H9 (cell line): ENCODE measurements around the gene MYOD1. TPM values are rescaled to one million over a fixed set of nuclear protein-coding genes. Genes with fewer than 3 reads are reported as not detected.

Source experiments
- DNase-seq: peaks from one replicate; pipeline ENCODE4 v3.0.0-alpha.2; 2017
- H2AFZ ChIP-seq: one replicate; pipeline ENCODE4 v1.6.1; 2013; ENCODE audit warnings: mild to moderate bottlenecking, low read length, control low read depth, moderate library complexity
- H2AK5ac ChIP-seq: 2 replicates; pipeline ENCODE4 v1.6.1; 2013; ENCODE audit warnings: low read length, control low read depth, mixed read lengths; ENCODE audit not compliant: insufficient read length
- H2BK120ac ChIP-seq: one replicate; pipeline ENCODE4 v1.6.1; 2013; ENCODE audit warnings: low read depth, mild to moderate bottlenecking, low read length, control low read depth, inconsistent platforms; ENCODE audit not compliant: poor library complexity, severe bottlenecking
- H2BK12ac ChIP-seq: 2 replicates; pipeline ENCODE4 v1.6.1; 2013; ENCODE audit warnings: low read length, control low read depth, mixed read lengths, low read depth; ENCODE audit not compliant: insufficient read length
- H2BK15ac ChIP-seq: 2 replicates; pipeline ENCODE4 v1.6.1; 2013; ENCODE audit warnings: low read depth, low read length, control low read depth
- H2BK20ac ChIP-seq: one replicate; pipeline ENCODE4 v1.6.1; 2013; ENCODE audit warnings: low read depth, mild to moderate bottlenecking, low read length, control low read depth, inconsistent platforms; ENCODE audit not compliant: poor library complexity, severe bottlenecking
- H2BK5ac ChIP-seq: 2 replicates; pipeline ENCODE4 v1.6.1; 2013; ENCODE audit warnings: low read length, control low read depth, mixed read lengths; ENCODE audit not compliant: insufficient read length
- H3K14ac ChIP-seq: 2 replicates; pipeline ENCODE4 v1.6.1; 2013; ENCODE audit warnings: low read length, control low read depth; ENCODE audit not compliant: insufficient read depth
- H3K18ac ChIP-seq: 2 replicates; pipeline ENCODE4 v1.6.1; 2013; ENCODE audit warnings: low read depth, mild to moderate bottlenecking, mixed read lengths, low read length, control low read depth; ENCODE audit not compliant: insufficient read length
- H3K23ac ChIP-seq: 2 replicates; pipeline ENCODE4 v1.6.1; 2013; ENCODE audit warnings: low read length, control low read depth, mixed read lengths, low read depth; ENCODE audit not compliant: insufficient read length
- H3K23me2 ChIP-seq: 2 replicates; pipeline ENCODE4 v1.6.1; 2013; ENCODE audit warnings: low read depth, mild to moderate bottlenecking, mixed read lengths, low read length, control low read depth; ENCODE audit not compliant: insufficient read length, poor library complexity, severe bottlenecking
- H3K27ac ChIP-seq: 2 replicates; pipeline ENCODE4 v1.5.1; 2013; ENCODE audit warnings: low read length, control low read depth, mixed read lengths, low read depth; ENCODE audit not compliant: insufficient read length
- H3K27me3 ChIP-seq: 2 replicates; pipeline ENCODE4 v1.6.1; 2013; ENCODE audit warnings: low read length, control low read depth, inconsistent platforms; ENCODE audit not compliant: insufficient read depth
- H3K4ac ChIP-seq: 2 replicates; pipeline ENCODE4 v1.6.1; 2013; ENCODE audit warnings: low read depth, mild to moderate bottlenecking, control low read depth, inconsistent platforms, low read length, moderate library complexity
- H3K4me1 ChIP-seq: 2 replicates; pipeline ENCODE4 v1.6.1; 2013; ENCODE audit warnings: low read length, control low read depth, inconsistent platforms; ENCODE audit not compliant: insufficient read depth
- H3K4me2 ChIP-seq: 2 replicates; pipeline ENCODE4 v1.6.1; 2013; ENCODE audit warnings: low read length, control low read depth, mixed read lengths; ENCODE audit not compliant: insufficient read length, insufficient read depth
- H3K56ac ChIP-seq: 2 replicates; pipeline ENCODE4 v1.6.1; 2013; ENCODE audit warnings: low read depth, mild to moderate bottlenecking, mixed read lengths, low read length, control low read depth; ENCODE audit not compliant: insufficient read length
- H3K79me1 ChIP-seq: 2 replicates; pipeline ENCODE4 v1.6.1; 2013; ENCODE audit warnings: low read depth, mild to moderate bottlenecking, moderate library complexity, low read length, control low read depth, inconsistent platforms; ENCODE audit not compliant: insufficient read depth, poor library complexity, severe bottlenecking
- H3K79me2 ChIP-seq: 2 replicates; pipeline ENCODE4 v1.6.1; 2013; ENCODE audit warnings: low read length, control low read depth, inconsistent platforms; ENCODE audit not compliant: insufficient read depth
- H3K9ac ChIP-seq: 2 replicates; pipeline ENCODE4 v1.6.1; 2013; ENCODE audit warnings: low read length, control low read depth, mixed read lengths; ENCODE audit not compliant: insufficient read length; ENCODE audit errors: extremely low read depth
- H3K9me3 ChIP-seq: one replicate; pipeline ENCODE4 v1.6.1; 2013; ENCODE audit warnings: low read depth, low read length, inconsistent platforms; ENCODE audit not compliant: control insufficient read depth
- H3T11ph ChIP-seq: one replicate; pipeline ENCODE4 v1.6.1; 2013; ENCODE audit warnings: mild to moderate bottlenecking, low read length, control low read depth, inconsistent platforms
- H4K20me1 ChIP-seq: one replicate; pipeline ENCODE4 v1.6.1; 2013; ENCODE audit not compliant: control insufficient read depth, insufficient read length, insufficient read depth
- H4K5ac ChIP-seq: 2 replicates; pipeline ENCODE4 v1.6.1; 2013; ENCODE audit warnings: low read depth, mild to moderate bottlenecking, mixed read lengths, low read length, control low read depth; ENCODE audit not compliant: insufficient read length
- H4K8ac ChIP-seq: replicated peaks from 2 replicates; pipeline ENCODE4 v1.6.1; 2013; ENCODE audit warnings: low read length, control low read depth, mixed read lengths, low read depth; ENCODE audit not compliant: insufficient read length
- H4K91ac ChIP-seq: 2 replicates; pipeline ENCODE4 v1.6.1; 2013; ENCODE audit warnings: low read depth, mild to moderate bottlenecking, moderate library complexity, mixed read lengths, low read length, control low read depth; ENCODE audit not compliant: insufficient read length
- H3K27ac Mint-ChIP-seq, 3 experiments: 2 replicates in 2 of 3; 3 replicates in 1 of 3; pipeline ENCODE4 v1.8.0; 2020 to 2021; ENCODE audit warnings: mixed read lengths in 3 of 3, mild to moderate bottlenecking in 1 of 3, moderate library complexity in 1 of 3
- H3K27me3 Mint-ChIP-seq: 2 replicates; pipeline ENCODE4 v1.8.0; 2021; ENCODE audit warnings: low read depth, mild to moderate bottlenecking, moderate library complexity, mixed read lengths
- H3K36me3 Mint-ChIP-seq, 3 experiments: 2 replicates in 2 of 3; 3 replicates in 1 of 3; pipeline ENCODE4 v1.8.0; 2020 to 2021; ENCODE audit warnings: low read depth in 3 of 3, mixed read lengths in 3 of 3; ENCODE audit not compliant: insufficient read depth in 1 of 3
- H3K4me1 Mint-ChIP-seq, 2 experiments: 2 replicates each; pipeline ENCODE4 v1.8.0; 2020; ENCODE audit warnings: mixed read lengths in 2 of 2
- H3K4me3 Mint-ChIP-seq, 2 experiments: 2 replicates in 1 of 2; 3 replicates in 1 of 2; pipeline ENCODE4 v1.8.0; 2020 to 2021; ENCODE audit warnings: mild to moderate bottlenecking in 2 of 2, mixed read lengths in 2 of 2, moderate library complexity in 1 of 2
- H3K9me3 Mint-ChIP-seq, 2 experiments: 2 replicates in 1 of 2; 3 replicates in 1 of 2; pipeline ENCODE4 v1.8.0; 2020; ENCODE audit warnings: mild to moderate bottlenecking in 2 of 2, mixed read lengths in 2 of 2, moderate library complexity in 1 of 2
- WGBS: extraction: QIAGEN DNeasy Blood & Tissue Kit; methylation state at CpG from one replicate; pipeline ENCODE4 v1.1.7; 2013; ENCODE audit warnings: missing lambda C conversion rate, low lambda C conversion rate, mixed read lengths; ENCODE audit not compliant: insufficient read length; ENCODE audit errors: extremely low coverage; 5-methylcytosine and 5-hydroxymethylcytosine counted together
- total RNA-seq: library from RNA; stranded (reverse); gene quantifications from 2 replicates; pipeline ENCODE4 v1.2.1, GENCODE V29; 2021
- TF ChIP-seq, protein P1 (sequence below): fragments of 200-600 bp; sonication (generic); conservative IDR thresholded peaks from 3 replicates; pipeline ENCODE4 v1.8.0; 2021; ENCODE audit warnings: antibody characterized with exemption, mild to moderate bottlenecking

MYOD1 gene
- total RNA-seq, 1 experiment from 2014 or later: not detected

GRCh38 chr11:17693531-17693930 lies 25.8 kb upstream of the MYOD1 start:
- H3K18ac ChIP-seq: no peak overlapping the region
- peaks cover 0 to 11% of the 10 kb centered on the region in 2 experiments; a peak in 3 of 4 replicates for H3K4me1 Mint-ChIP-seq
- H2BK5ac ChIP-seq: no peak overlapping the region
- 0 out of 2 replicates have a peak, but pooled peaks cover 1% of the 10 kb centered on the region for H3K79me2 ChIP-seq
- H2BK20ac ChIP-seq: no peak overlapping the region
- H3K4ac ChIP-seq: no peak overlapping the region
- H3K56ac ChIP-seq: no peak overlapping the region
- no peak overlapping the region for H4K8ac ChIP-seq
- no peak for DNase-seq
- TF ChIP-seq, protein P1, sequence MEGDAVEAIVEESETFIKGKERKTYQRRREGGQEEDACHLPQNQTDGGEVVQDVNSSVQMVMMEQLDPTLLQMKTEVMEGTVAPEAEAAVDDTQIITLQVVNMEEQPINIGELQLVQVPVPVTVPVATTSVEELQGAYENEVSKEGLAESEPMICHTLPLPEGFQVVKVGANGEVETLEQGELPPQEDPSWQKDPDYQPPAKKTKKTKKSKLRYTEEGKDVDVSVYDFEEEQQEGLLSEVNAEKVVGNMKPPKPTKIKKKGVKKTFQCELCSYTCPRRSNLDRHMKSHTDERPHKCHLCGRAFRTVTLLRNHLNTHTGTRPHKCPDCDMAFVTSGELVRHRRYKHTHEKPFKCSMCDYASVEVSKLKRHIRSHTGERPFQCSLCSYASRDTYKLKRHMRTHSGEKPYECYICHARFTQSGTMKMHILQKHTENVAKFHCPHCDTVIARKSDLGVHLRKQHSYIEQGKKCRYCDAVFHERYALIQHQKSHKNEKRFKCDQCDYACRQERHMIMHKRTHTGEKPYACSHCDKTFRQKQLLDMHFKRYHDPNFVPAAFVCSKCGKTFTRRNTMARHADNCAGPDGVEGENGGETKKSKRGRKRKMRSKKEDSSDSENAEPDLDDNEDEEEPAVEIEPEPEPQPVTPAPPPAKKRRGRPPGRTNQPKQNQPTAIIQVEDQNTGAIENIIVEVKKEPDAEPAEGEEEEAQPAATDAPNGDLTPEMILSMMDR: no peak
- H2BK12ac ChIP-seq: no peak overlapping the region
- no peak overlapping the region for H3K27ac Mint-ChIP-seq
- H2BK120ac ChIP-seq: no peak overlapping the region
- no peak overlapping the region for H3K14ac ChIP-seq
- no peak overlapping the region for H4K5ac ChIP-seq
- no peak overlapping the region for H3K4me2 ChIP-seq
- H3K9me3 ChIP-seq: no peaks in the 10 kb centered on the region
- H3K27me3 ChIP-seq: peaks cover 19% of the 10 kb centered on the region
- no peaks in the 10 kb centered on the region for H3K79me1 ChIP-seq
- H3K9me3 Mint-ChIP-seq: no peaks in the 10 kb centered on the region
- no peak overlapping the region for H3K27ac ChIP-seq
- no peak overlapping the region for H3T11ph ChIP-seq
- no peak overlapping the region for H2BK15ac ChIP-seq
- WGBS: no CpG with 5 or more reads among the region's 4 CpGs
- H3K27me3 Mint-ChIP-seq: peaks cover 67% of the 10 kb centered on the region
- peaks cover 4% of the 10 kb centered on the region for H3K23me2 ChIP-seq
- no peaks in the 10 kb centered on the region for H4K20me1 ChIP-seq
- H4K91ac ChIP-seq: no peak overlapping the region
- no peak overlapping the region for H2AK5ac ChIP-seq
- no peak overlapping the region for H2AFZ ChIP-seq
- H3K36me3 Mint-ChIP-seq: no peaks in the 10 kb centered on the region
- no peak overlapping the region for H3K4me3 Mint-ChIP-seq
- H3K4me1 ChIP-seq: no peaks in the 10 kb centered on the region
- no peak overlapping the region for H3K23ac ChIP-seq
- no peak overlapping the region for H3K9ac ChIP-seq
